WTC11 (cell line): ENCODE data around the gene FARP2. TPM values are rescaled to one million over a fixed set of nuclear protein-coding genes. Genes with fewer than 3 reads are reported as not detected.

Source experiments
- ATAC-seq: fragments of 200-7000 bp; cut with Tn5 transposase; 2 replicates; pipeline ENCODE4 v1.10.0; 2021; ENCODE audit warnings: mild to moderate bottlenecking, moderate library complexity
- CTCF ChIA-PET: fragments of 300-600 bp; sonication (Branson Sonifier 250); formaldehyde crosslinking; loops from one replicate; lab custom pipeline; 2021; ENCODE audit warnings: antibody characterized with exemption; lab: Charles Lee
- POLR2A ChIA-PET: fragments of 350-600 bp; sonication (Branson Sonifier 250); formaldehyde crosslinking; loops from one replicate; lab custom pipeline; 2021; ENCODE audit warnings: antibody characterized with exemption; lab: Charles Lee
- DNase-seq: peaks from one replicate; pipeline ENCODE4 v3.0.0; 2021; ENCODE audit warnings: low spot score
- H3K27ac Mint-ChIP-seq: 2 replicates; pipeline ENCODE4 v1.8.0; 2021; ENCODE audit warnings: mixed read lengths
- H3K27me3 Mint-ChIP-seq: 2 replicates; pipeline ENCODE4 v1.8.0; 2021; ENCODE audit warnings: low read depth, mild to moderate bottlenecking, moderate library complexity, mixed read lengths
- H3K36me3 Mint-ChIP-seq: 2 replicates; pipeline ENCODE4 v1.8.0; 2021; ENCODE audit warnings: mixed read lengths
- H3K4me1 Mint-ChIP-seq: 2 replicates; pipeline ENCODE4 v1.8.0; 2022; ENCODE audit warnings: mixed read lengths
- H3K4me3 Mint-ChIP-seq: 2 replicates; pipeline ENCODE4 v1.8.0; 2021; ENCODE audit warnings: mild to moderate bottlenecking, moderate library complexity, mixed read lengths
- H3K9me3 Mint-ChIP-seq: 2 replicates; pipeline ENCODE4 v1.8.0; 2021; ENCODE audit warnings: mixed read lengths
- AFF4 ChIP-seq: sonication (generic); formaldehyde crosslinking; IDR thresholded peaks from 2 replicates; pipeline ENCODE4 v1.8.1; 2023; ENCODE audit warnings: mild to moderate bottlenecking, missing genetic modification reagents, borderline replicate concordance
- ATF6 ChIP-seq: sonication (generic); formaldehyde crosslinking; IDR thresholded peaks from 2 replicates; pipeline ENCODE4 v1.8.1; 2023; ENCODE audit warnings: mild to moderate bottlenecking, missing genetic modification reagents
- CREM ChIP-seq: sonication (generic); formaldehyde crosslinking; IDR thresholded peaks from 2 replicates; pipeline ENCODE4 v1.8.1; 2022; ENCODE audit warnings: mild to moderate bottlenecking, missing genetic modification reagents, moderate library complexity
- E2F5 ChIP-seq: sonication (generic); formaldehyde crosslinking; IDR thresholded peaks from 2 replicates; pipeline ENCODE4 v1.8.1; 2022; ENCODE audit warnings: mild to moderate bottlenecking, moderate library complexity, missing genetic modification reagents
- ELF4 ChIP-seq: sonication (generic); formaldehyde crosslinking; IDR thresholded peaks from 2 replicates; pipeline ENCODE4 v1.8.1; 2022; ENCODE audit warnings: low read depth, mild to moderate bottlenecking, moderate library complexity, missing genetic modification reagents
- ERG ChIP-seq: fragments of 250-450 bp; sonication (Bioruptor Pico); IDR thresholded peaks from 2 replicates; pipeline ENCODE4 v1.8.0; 2021; ENCODE audit warnings: mild to moderate bottlenecking
- FOXP1 ChIP-seq: sonication (generic); formaldehyde crosslinking; IDR thresholded peaks from 2 replicates; pipeline ENCODE4 v1.8.0; 2022; ENCODE audit warnings: missing genetic modification reagents, mild to moderate bottlenecking, moderate library complexity, borderline replicate concordance
- IRF1 ChIP-seq: sonication (generic); formaldehyde crosslinking; IDR thresholded peaks from 2 replicates; pipeline ENCODE4 v1.8.0; 2023; ENCODE audit warnings: missing genetic modification reagents
- JUN ChIP-seq: sonication (generic); formaldehyde crosslinking; IDR thresholded peaks from 2 replicates; pipeline ENCODE4 v1.8.0; 2023; ENCODE audit warnings: mild to moderate bottlenecking, missing genetic modification reagents
- MLX ChIP-seq: sonication (generic); formaldehyde crosslinking; IDR thresholded peaks from 2 replicates; pipeline ENCODE4 v1.8.1; 2023; ENCODE audit warnings: mild to moderate bottlenecking, missing genetic modification reagents, moderate library complexity
- PRRX2 ChIP-seq: fragments of 250-450 bp; sonication (Bioruptor Pico); IDR thresholded peaks from 2 replicates; pipeline ENCODE4 v1.8.0; 2021; ENCODE audit warnings: mild to moderate bottlenecking
- SMAD3 ChIP-seq: sonication (generic); formaldehyde crosslinking; IDR thresholded peaks from 2 replicates; pipeline ENCODE4 v1.8.0; 2022; ENCODE audit warnings: missing genetic modification reagents, mild to moderate bottlenecking, borderline replicate concordance
- ZMAT4 ChIP-seq: fragments of 250-450 bp; sonication (Bioruptor Pico); IDR thresholded peaks from 2 replicates; pipeline ENCODE4 v1.9.0; 2021; ENCODE audit warnings: mild to moderate bottlenecking
- ZNF138 ChIP-seq: sonication (generic); formaldehyde crosslinking; conservative IDR thresholded peaks from 2 replicates; pipeline ENCODE4 v1.8.1; 2022; ENCODE audit warnings: mild to moderate bottlenecking, moderate library complexity, missing genetic modification reagents
- ZNF416 ChIP-seq: fragments of 250-450 bp; sonication (Bioruptor Pico); IDR thresholded peaks from 2 replicates; pipeline ENCODE4 v1.9.0; 2021; ENCODE audit warnings: mild to moderate bottlenecking, inconsistent platforms
- ZNF512 ChIP-seq: sonication (generic); formaldehyde crosslinking; IDR thresholded peaks from 2 replicates; pipeline ENCODE4 v1.8.1; 2022; ENCODE audit warnings: missing genetic modification reagents, borderline replicate concordance
- ZNF671 ChIP-seq: fragments of 250-450 bp; sonication (Bioruptor Pico); IDR thresholded peaks from 2 replicates; pipeline ENCODE4 v1.8.0; 2021; ENCODE audit warnings: mild to moderate bottlenecking
- total RNA-seq: library from RNA; stranded (reverse); gene quantifications from 3 replicates; pipeline ENCODE4 v1.2.3, GENCODE V29; 2021

Gene FARP2
- total RNA-seq, 1 experiment from 2014 or later, result 37.8 TPM

GRCh38 chr2:241531161-241531722 lies 175.2 kb downstream of the FARP2 start:
- Mint-ChIP-seq H3K9me3 (peaks cover 6% of the 10 kb centered on the region), H3K36me3 (peaks cover 4% of the 10 kb centered on the region), H3K4me3 (no peak overlapping the region), H3K27ac (no peak overlapping the region), H3K27me3 (peaks cover 5% of the 10 kb centered on the region; the same call in 1 of the 2 replicates), H3K4me1 (no peaks in the 10 kb centered on the region)
- ATAC-seq (no peak), DNase-seq (no peak)
- ChIA-PET CTCF (no interaction called here), POLR2A (no interaction called here)
- TF ChIP-seq E2F5 (CRISPR knock-in tag) (no peak), MLX (CRISPR knock-in tag) (no peak), ZMAT4 (CRISPR knock-in tag) (no peak), ZNF671 (no peak), IRF1 (CRISPR knock-in tag) (no peak), CREM (no peak), FOXP1 (CRISPR knock-in tag) (no peak), AFF4 (CRISPR knock-in tag) (no peak), ERG (CRISPR knock-in tag) (no peak), SMAD3 (no peak), ZNF512 (CRISPR knock-in tag) (no peak), JUN (no peak), ELF4 (CRISPR knock-in tag) (no peak), PRRX2 (CRISPR knock-in tag) (no peak), ZNF416 (CRISPR knock-in tag) (no peak), ATF6 (CRISPR knock-in tag) (no peak), ZNF138 (no peak)
